Fibroblast of skin of left biceps (primary cell): ENCODE data around the gene FA2H.
"Not testable (repeated sequence)": the region's sequence is repeated elsewhere in the genome, so short reads cannot be mapped to it uniquely, and the experiment has no call there.

Experiments used
- DNase-seq, 2 experiments: peaks; one replicate each; pipeline ENCODE4 v3.0.0-alpha.2; 2013; ENCODE audit warnings: low read depth in 2 of 2

Gene FA2H

GRCh38 chr16:74724820-74725549, 49.6 kb downstream of the FA2H start:
- DNase-seq = no peak

- no peak for DNase-seq
These were observed 51.4 kb downstream of the FA2H start for GRCh38 chr16:74723256-74723655.

GRCh38 chr16:74722156-74722555, 52.5 kb downstream of the FA2H start:
- DNase-seq = not testable (repeated sequence)

GRCh38 chr16:74721716-74722115, 52.9 kb downstream of the FA2H start:
- DNase-seq = no peak

GRCh38 chr16:74720579-74720978, 54.0 kb downstream of the FA2H start:
- no peak for DNase-seq

GRCh38 chr16:74718741-74719610, 55.6 kb downstream of the FA2H start:
- DNase-seq = no peak

GRCh38 chr16:74718140-74718539, 56.5 kb downstream of the FA2H start:
- DNase-seq = no peak

- no peak for DNase-seq
These were observed 57.3 kb downstream of the FA2H start for GRCh38 chr16:74717367-74717766.

GRCh38 chr16:74716355-74716754, 58.3 kb downstream of the FA2H start:
- no peak for DNase-seq

- DNase-seq = no peak
These were observed 60.7 kb downstream of the FA2H start for GRCh38 chr16:74713876-74714275.

GRCh38 chr16:74713325-74713724, 61.3 kb downstream of the FA2H start:
- DNase-seq = no peak

- no peak for DNase-seq
These were observed 62.7 kb downstream of the FA2H start for GRCh38 chr16:74711938-74712337.

GRCh38 chr16:74710401-74710800, 64.2 kb downstream of the FA2H start:
- DNase-seq = no peak

- DNase-seq = peak; percentile 19 to 25
These were observed 65.2 kb downstream of the FA2H start for GRCh38 chr16:74709441-74709877.

- DNase-seq = peak in 1 of 2 experiments; percentile 1
These were observed 74.0 kb downstream of the FA2H start, which contains the start of gene MLKL for GRCh38 chr16:74700438-74701225. Gene MLKL, minus strand, starts transcription at chr16:74700862. Its CDS starts 5,105 bp downstream, at chr16:74695757.

GRCh38 chr16:74700116-74700437, 74.5 kb downstream of the FA2H start:
- no peak for DNase-seq

GRCh38 chr16:74699666-74700065, 75.0 kb downstream of the FA2H start:
- DNase-seq = no peak

- no peak for DNase-seq
These were observed 76.4 kb downstream of the FA2H start for GRCh38 chr16:74698222-74698621.

- peak; percentile 50 to 64 for DNase-seq
These were observed 78.9 kb downstream of the FA2H start for GRCh38 chr16:74695450-74696422.

- no peak for DNase-seq
These were observed 83.3 kb downstream of the FA2H start for GRCh38 chr16:74691093-74691855.
